Gastroesophageal sphincter (tissue), 3 donors: ENCODE measurements around the gene NPHP1.

Source experiments
- CTCF ChIP-seq, 4 experiments: fragments of 200-600 bp in 2 of 4; fragments of 450-650 bp in 2 of 4; sonication (generic) in 1 of 4; IDR thresholded peaks; one replicate each; pipeline ENCODE4 v1.5.1; 2017 to 2019; ENCODE audit warnings: antibody characterized with exemption in 4 of 4, mild to moderate bottlenecking in 2 of 4, moderate library complexity in 2 of 4
- EP300 ChIP-seq: sonication (generic); formaldehyde crosslinking; IDR thresholded peaks from one replicate; pipeline ENCODE4 v1.6.1; 2017; ENCODE audit warnings: antibody characterized with exemption, mild to moderate bottlenecking
- POLR2A ChIP-seq, 2 donors: fragments of 450-650 bp; IDR thresholded peaks; one replicate each; pipeline ENCODE4 v1.6.1; 2017; ENCODE audit warnings: antibody characterized with exemption in 2 of 2, mild to moderate bottlenecking in 2 of 2, moderate library complexity in 1 of 2

GRCh38 chr2:110104025-110104771, 100.6 kb downstream of the NPHP1 start:
- TF ChIP-seq CTCF (IDR thresholded peaks at IDR 0.05) = no peak
- no peak for TF ChIP-seq POLR2A (IDR thresholded peaks at IDR 0.05)
- no peak for TF ChIP-seq EP300
